ENCODE data around the gene SART3. TPM values are rescaled to one million over a fixed set of nuclear protein-coding genes. Genes with fewer than 3 reads are reported as not detected.

Gene SART3
- total and polyA plus RNA-seq, 2 of the 13 experiments (the other 11 are each of a cell fraction or from before 2014, with no cell fraction given) = 16.1 to 69.9 TPM

- Histone ChIP-seq H3K79me2 (ENCODE audit: insufficient read depth, low read length) (no peaks in the 10 kb centered on the region), H3K9ac (ENCODE audit: insufficient read depth, low read depth, low read length) (no peak overlapping the region), H3K36me3 (replicated peaks in 1 of 2; ENCODE audit: control insufficient read depth in 1 of 2, insufficient read depth in 2 of 2, low read length in 2 of 2) (peaks cover 20 to 44% of the 10 kb centered on the region in 2 experiments), H4K20me1 (ENCODE audit: insufficient read depth, low read length) (no peaks in the 10 kb centered on the region; the same call in 1 of the 2 replicates), H3K4me2 (ENCODE audit: low read depth, low read length) (no peak overlapping the region), H3K27ac (ENCODE audit: extremely low read length, insufficient read depth, low read length) (no peak overlapping the region), H3K4me3 (replicated peaks in 1 of 3; ENCODE audit: insufficient read depth in 1 of 3, low read depth in 2 of 3, low read length in 3 of 3) (no peak overlapping the region), H3K4me1 (ENCODE audit: insufficient read depth, low read length) (peaks cover 11% of the 10 kb centered on the region), H3K9me3 (ENCODE audit: low read length) (no peaks in the 10 kb centered on the region), H3K27me3 (ENCODE audit: control insufficient read depth in 1 of 2, insufficient read depth in 2 of 2, low read length in 2 of 2) (no peaks in the 10 kb centered on the region), H2AFZ (ENCODE audit: low read length) (no peak overlapping the region)
- DNase-seq (ENCODE audit: low spot score) (no peak), FAIRE-seq (no peak), ATAC-seq (no peak)
- no TSS peak for BruUV-seq (replicated peaks)
- in situ Hi-C loops (cut with HindIII; ENCODE audit: extremely low pct_ligation_motif_present, low pct_unique_long_range_greater_than_20kb) = no loop called here
- CTCF ChIA-PET (ENCODE audit: low intra/inter-chr PET ratio, low total read pairs) = no interaction called here
- 96% methylated on average over 11 of the region's 12 CpGs for WGBS (ENCODE audit: low lambda C conversion rate)
- intact Hi-C loops (cut with micrococcal nuclease; ENCODE audit: unreplicated experiment) = no loop called here
- POLR2A ChIA-PET = no interaction called here
- TF ChIP-seq SIX4 (CRISPR knock-in tag; IDR thresholded peaks at IDR 0.05) = no peak
- no peak for TF ChIP-seq ZNF431 (CRISPR knock-in tag; IDR thresholded peaks at IDR 0.05; ENCODE audit: borderline replicate concordance, low read depth)
- TF ChIP-seq ZNF282 (IDR thresholded peaks at IDR 0.05; ENCODE audit: partially characterized antibody) = no peak
- no peak for TF ChIP-seq DR1 (CRISPR knock-in tag; IDR thresholded peaks at IDR 0.05)
- TF ChIP-seq ZNF207 (IDR thresholded peaks at IDR 0.05; ENCODE audit: borderline replicate concordance) = no peak
- no peak for TF ChIP-seq SIN3A (IDR thresholded peaks at IDR 0.05; ENCODE audit: borderline replicate concordance, low read depth, low read length)
- TF ChIP-seq RARG (CRISPR knock-in tag; IDR thresholded peaks at IDR 0.05; ENCODE audit: low read depth) = no peak
- TF ChIP-seq ZNF713 (CRISPR knock-in tag; IDR thresholded peaks at IDR 0.05) = no peak
- TF ChIP-seq ZNF362 (CRISPR knock-in tag; IDR thresholded peaks at IDR 0.05; ENCODE audit: borderline replicate concordance) = no peak
- no peak for TF ChIP-seq NONO (IDR thresholded peaks at IDR 0.05)
- TF ChIP-seq NONO (CRISPR knock-in tag; conservative IDR thresholded peaks at IDR 0.05) = no peak
- TF ChIP-seq ZBTB40 (IDR thresholded peaks at IDR 0.05) = no peak
- no peak for TF ChIP-seq ZBTB40 (CRISPR knock-in tag; IDR thresholded peaks at IDR 0.05)
- TF ChIP-seq POLR2G (IDR thresholded peaks at IDR 0.05; ENCODE audit: low read depth, low read length) = peak; percentile 35; the same call in 1 of the 2 replicates
Observed at GRCh38 chr12:108517288-108518100, 43.5 kb downstream of the SART3 start.

Data from HepG2 (cell line).